ENCODE measurements around the gene SLC25A6. TPM values are rescaled to one million over a fixed set of nuclear protein-coding genes. Genes with fewer than 3 reads are reported as not detected.

Gene SLC25A6
- total and polyA plus RNA-seq, 2 of the 13 experiments (the other 11 are each of a cell fraction or from before 2014, with no cell fraction given), result 138 to 581 TPM

GRCh38 chrX:1391707-1392375, at the start of gene SLC25A6 (continued):
- TF ChIP-seq U2AF2 (IDR thresholded peaks at IDR 0.05; ENCODE audit: low read depth, low read length), result 0 out of 2 replicates have a peak, but pooled peaks have one; percentile 55
- peak; percentile 75; the same call in 1 of the 2 replicates for TF ChIP-seq ZNF317 (CRISPR knock-in tag; IDR thresholded peaks at IDR 0.05)
- TF ChIP-seq PPARG (CRISPR knock-in tag; conservative IDR thresholded peaks at IDR 0.05), result no peak; the same call in 1 of the 2 replicates
- TF ChIP-seq ZNF263 (CRISPR knock-in tag; IDR thresholded peaks at IDR 0.05), result peak; percentile 14; the same call in 1 of the 2 replicates
- peak; percentile 64; the same call in 1 of the 2 replicates for TF ChIP-seq ZNF124 (CRISPR knock-in tag; IDR thresholded peaks at IDR 0.05)
- TF ChIP-seq DNMT3B (CRISPR knock-in tag; conservative IDR thresholded peaks at IDR 0.05), result 0 out of 2 replicates have a peak, but pooled peaks have one; percentile 30
- peak; percentile 43; the same call in 1 of the 2 replicates for TF ChIP-seq PAF1 (CRISPR knock-in tag; IDR thresholded peaks at IDR 0.05)
- TF ChIP-seq NFIB (CRISPR knock-in tag; IDR thresholded peaks at IDR 0.05; ENCODE audit: borderline replicate concordance), result no peak
- TF ChIP-seq ZBTB34 (CRISPR knock-in tag; IDR thresholded peaks at IDR 0.05), result peak; percentile 49; the same call in 1 of the 2 replicates
- TF ChIP-seq FOXJ3 (CRISPR knock-in tag; IDR thresholded peaks at IDR 0.05; ENCODE audit: borderline replicate concordance), result no peak
- TF ChIP-seq GFI1 (CRISPR knock-in tag; IDR thresholded peaks at IDR 0.05; ENCODE audit: borderline replicate concordance), result peak; percentile 86
- TF ChIP-seq ZNF546 (CRISPR knock-in tag; conservative IDR thresholded peaks at IDR 0.05), result peak; percentile 13; the same call in 1 of the 2 replicates
- TF ChIP-seq ZNF703 (CRISPR knock-in tag; IDR thresholded peaks at IDR 0.05; ENCODE audit: borderline replicate concordance), result no peak; the same call in 1 of the 2 replicates
- TF ChIP-seq HNRNPK (IDR thresholded peaks at IDR 0.05; ENCODE audit: low read depth, low read length, poor library complexity, severe bottlenecking), result peak; percentile 82
- no peak; the same call in 1 of the 2 replicates for TF ChIP-seq HNF4A (CRISPR knock-in tag; IDR thresholded peaks at IDR 0.05)
- TF ChIP-seq ZNF556 (CRISPR knock-in tag; IDR thresholded peaks at IDR 0.05; ENCODE audit: borderline replicate concordance), result peak; percentile 74; the same call in 1 of the 2 replicates
- TF ChIP-seq POGZ (CRISPR knock-in tag; IDR thresholded peaks at IDR 0.05), result peak; percentile 75
- TF ChIP-seq BHLHE40 (IDR thresholded peaks at IDR 0.05; ENCODE audit: low read length), result peak; percentile 97
- TF ChIP-seq ZNF614 (CRISPR knock-in tag; IDR thresholded peaks at IDR 0.05; ENCODE audit: borderline replicate concordance), result peak; percentile 12; the same call in 1 of the 2 replicates
- TF ChIP-seq E2F2 (CRISPR knock-in tag; IDR thresholded peaks at IDR 0.05; ENCODE audit: borderline replicate concordance), result peak; percentile 86; the same call in 1 of the 2 replicates
- TF ChIP-seq ZNF296 (CRISPR knock-in tag; conservative IDR thresholded peaks at IDR 0.05), result no peak
- peak; percentile 49; the same call in 1 of the 2 replicates for TF ChIP-seq ARNTL (CRISPR knock-in tag; IDR thresholded peaks at IDR 0.05)
- no peak for TF ChIP-seq ATF2 (CRISPR knock-in tag; IDR thresholded peaks at IDR 0.05)
- TF ChIP-seq ZNF615 (CRISPR knock-in tag; IDR thresholded peaks at IDR 0.05; ENCODE audit: borderline replicate concordance), result no peak
- TF ChIP-seq ZNF343 (CRISPR knock-in tag; IDR thresholded peaks at IDR 0.05), result peak; percentile 77; the same call in 1 of the 2 replicates
- TF ChIP-seq SALL1 (CRISPR knock-in tag; IDR thresholded peaks at IDR 0.05), result peak; percentile 79
- no peak for TF ChIP-seq ZNF740 (CRISPR knock-in tag; IDR thresholded peaks at IDR 0.05)
